ENCODE data around the gene DPP10. TPM values are rescaled to one million over a fixed set of nuclear protein-coding genes. Genes with fewer than 3 reads are reported as not detected.

Gene DPP10
- total RNA-seq, 4 donors from 2014 or later, result 1.9 to 8.3 (median 2.9) TPM

DNA sequence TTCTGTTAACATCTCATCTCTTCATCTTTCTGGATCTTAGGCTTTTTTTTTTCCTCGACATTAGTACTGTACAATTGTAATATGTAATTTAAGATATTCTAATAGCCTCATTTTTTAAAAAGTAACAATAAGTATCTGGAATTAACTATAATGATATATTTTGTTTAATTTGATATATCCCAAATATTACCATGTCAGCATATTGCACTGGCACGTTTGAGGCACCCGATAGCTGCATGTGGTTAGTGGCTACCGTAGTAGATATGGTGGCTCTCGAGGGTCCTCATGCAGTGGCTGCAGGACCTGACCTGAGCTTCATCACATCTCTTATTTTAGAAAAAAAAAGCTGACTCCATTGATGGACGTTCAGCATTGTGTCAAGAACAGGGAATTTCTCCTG lies 371.9 kb downstream of the DPP10 start:
- H3K9me3 ChIP-seq, result no peaks in the 10 kb centered on the region
- TF ChIP-seq POLR2A (IDR thresholded peaks at IDR 0.05), result no peak
- TF ChIP-seq, protein P1, sequence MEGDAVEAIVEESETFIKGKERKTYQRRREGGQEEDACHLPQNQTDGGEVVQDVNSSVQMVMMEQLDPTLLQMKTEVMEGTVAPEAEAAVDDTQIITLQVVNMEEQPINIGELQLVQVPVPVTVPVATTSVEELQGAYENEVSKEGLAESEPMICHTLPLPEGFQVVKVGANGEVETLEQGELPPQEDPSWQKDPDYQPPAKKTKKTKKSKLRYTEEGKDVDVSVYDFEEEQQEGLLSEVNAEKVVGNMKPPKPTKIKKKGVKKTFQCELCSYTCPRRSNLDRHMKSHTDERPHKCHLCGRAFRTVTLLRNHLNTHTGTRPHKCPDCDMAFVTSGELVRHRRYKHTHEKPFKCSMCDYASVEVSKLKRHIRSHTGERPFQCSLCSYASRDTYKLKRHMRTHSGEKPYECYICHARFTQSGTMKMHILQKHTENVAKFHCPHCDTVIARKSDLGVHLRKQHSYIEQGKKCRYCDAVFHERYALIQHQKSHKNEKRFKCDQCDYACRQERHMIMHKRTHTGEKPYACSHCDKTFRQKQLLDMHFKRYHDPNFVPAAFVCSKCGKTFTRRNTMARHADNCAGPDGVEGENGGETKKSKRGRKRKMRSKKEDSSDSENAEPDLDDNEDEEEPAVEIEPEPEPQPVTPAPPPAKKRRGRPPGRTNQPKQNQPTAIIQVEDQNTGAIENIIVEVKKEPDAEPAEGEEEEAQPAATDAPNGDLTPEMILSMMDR (IDR thresholded peaks at IDR 0.05), result no peak
- H3K27me3 ChIP-seq, result no peaks in the 10 kb centered on the region
- no peaks in the 10 kb centered on the region for H3K4me1 ChIP-seq
- DNase-seq, result no peak
- H3K36me3 ChIP-seq, result no peaks in the 10 kb centered on the region
- H3K27ac ChIP-seq, result no peak overlapping the region
- no peak overlapping the region for H3K4me3 ChIP-seq

DNA sequence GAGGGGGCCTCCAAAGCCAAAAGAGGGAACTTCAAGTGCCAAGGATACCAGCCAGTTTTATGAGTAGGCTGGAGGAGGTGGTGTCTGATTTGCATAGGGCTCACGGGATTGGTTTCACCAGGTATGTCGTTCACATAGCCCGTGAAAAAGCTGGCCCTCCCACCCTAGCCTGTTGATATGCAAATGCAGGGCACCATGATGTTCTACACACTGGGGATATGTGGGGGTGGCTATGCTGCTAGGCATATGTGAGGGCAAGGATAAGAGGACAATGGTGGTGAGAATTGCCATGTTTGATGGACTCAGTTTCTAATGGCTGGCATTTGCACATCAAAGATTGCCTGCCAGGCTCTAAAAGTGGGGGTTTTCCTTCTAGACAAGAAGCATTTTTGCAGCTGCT lies 378.6 kb downstream of the DPP10 start:
- no peaks in the 10 kb centered on the region for H3K4me1 ChIP-seq
- H3K36me3 ChIP-seq, result no peaks in the 10 kb centered on the region
- TF ChIP-seq, protein P1 (IDR thresholded peaks at IDR 0.05), result no peak
- no peak for TF ChIP-seq POLR2A (IDR thresholded peaks at IDR 0.05)
- no peak overlapping the region for H3K4me3 ChIP-seq
- H3K27me3 ChIP-seq, result no peaks in the 10 kb centered on the region
- no peaks in the 10 kb centered on the region for H3K9me3 ChIP-seq
- no peak overlapping the region for H3K27ac ChIP-seq
- DNase-seq, result no peak

DNA sequence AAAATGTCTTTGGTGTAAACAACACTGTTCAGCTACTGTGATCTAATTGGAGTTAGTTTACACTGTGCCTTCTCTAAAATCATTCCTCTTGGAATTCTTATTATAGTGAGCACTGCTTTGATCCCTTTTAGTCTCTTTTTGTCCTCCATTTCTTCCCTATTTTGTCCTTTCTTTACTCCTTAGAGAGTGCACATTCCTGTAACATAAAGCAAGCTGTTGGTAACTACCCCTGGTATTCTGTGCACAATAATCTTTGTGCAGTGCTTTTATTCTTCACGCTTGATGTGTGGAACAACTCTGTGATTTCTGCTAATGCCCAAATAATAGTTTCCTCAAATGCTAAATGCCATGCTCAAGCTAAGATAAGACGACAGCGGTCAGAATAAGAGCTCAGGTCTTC lies 401.5 kb downstream of the DPP10 start:
- H3K36me3 ChIP-seq, result no peaks in the 10 kb centered on the region
- DNase-seq, result no peak
- H3K9me3 ChIP-seq, result no peaks in the 10 kb centered on the region
- H3K4me3 ChIP-seq, result no peak overlapping the region
- H3K4me1 ChIP-seq, result no peaks in the 10 kb centered on the region
- TF ChIP-seq, protein P1 (IDR thresholded peaks at IDR 0.05), result no peak
- TF ChIP-seq POLR2A (IDR thresholded peaks at IDR 0.05), result no peak
- H3K27ac ChIP-seq, result no peak overlapping the region
- no peaks in the 10 kb centered on the region for H3K27me3 ChIP-seq

DNA sequence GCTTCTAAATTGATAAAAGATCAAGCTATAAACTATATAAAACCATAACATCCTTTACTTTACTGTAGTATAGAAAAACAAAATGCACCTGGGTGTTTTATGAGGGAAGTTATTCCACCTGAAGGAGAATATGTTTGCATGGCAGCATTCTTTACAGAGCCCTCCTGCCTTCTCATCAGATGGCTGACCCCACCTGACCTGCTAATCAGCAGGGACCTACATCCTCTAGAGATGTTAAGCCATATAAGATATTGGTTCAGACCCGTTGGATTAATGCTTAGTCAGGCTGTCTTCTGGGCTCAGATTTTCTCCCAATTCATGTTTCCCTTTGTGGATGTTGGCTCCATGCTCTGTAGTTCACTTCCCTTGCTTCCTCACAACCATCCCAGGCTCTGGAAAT lies 414.8 kb downstream of the DPP10 start:
- no peaks in the 10 kb centered on the region for H3K36me3 ChIP-seq
- H3K27me3 ChIP-seq, result no peaks in the 10 kb centered on the region
- no peak overlapping the region for H3K27ac ChIP-seq
- TF ChIP-seq, protein P1 (IDR thresholded peaks at IDR 0.05), result no peak
- TF ChIP-seq POLR2A (IDR thresholded peaks at IDR 0.05), result no peak
- H3K4me3 ChIP-seq, result no peak overlapping the region
- no peaks in the 10 kb centered on the region for H3K9me3 ChIP-seq
- no peaks in the 10 kb centered on the region for H3K4me1 ChIP-seq
- no peak for DNase-seq

DNA sequence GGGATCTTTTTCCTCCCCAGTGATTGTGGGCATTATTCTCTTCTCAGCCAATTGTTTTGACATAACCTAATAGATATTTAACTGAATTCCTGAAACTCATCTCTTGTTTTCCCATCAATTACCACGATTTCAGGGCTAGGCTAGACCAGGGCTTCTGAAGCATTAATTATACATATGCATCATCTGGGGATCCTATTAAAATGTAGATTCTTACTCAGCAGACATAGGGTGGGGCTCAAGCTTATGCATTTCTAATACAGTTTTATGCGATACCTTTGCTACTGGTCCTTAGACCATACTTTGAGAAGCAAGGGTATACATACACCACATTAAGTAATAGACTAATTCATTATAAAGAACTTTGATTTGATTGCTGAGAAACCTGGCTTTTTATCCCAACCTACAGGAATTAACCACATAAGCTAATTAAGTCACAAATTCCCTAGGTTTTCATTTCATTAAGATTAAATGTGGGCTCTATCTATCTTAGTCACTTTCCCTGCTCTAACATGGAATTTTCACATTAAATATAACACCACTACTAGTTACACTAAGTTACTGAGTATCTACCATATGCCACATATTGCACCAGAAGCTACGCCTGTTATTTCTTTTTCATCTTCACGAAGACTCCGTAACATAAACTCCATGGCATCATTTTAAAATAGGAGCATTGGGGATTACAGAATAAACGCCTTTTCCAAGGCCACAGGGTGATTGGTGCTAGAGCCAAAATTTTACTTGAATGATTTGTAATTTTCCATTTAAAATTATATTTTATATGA lies 417.5 kb downstream of the DPP10 start:
- Histone ChIP-seq H3K27me3 (no peaks in the 10 kb centered on the region), H3K36me3 (no peaks in the 10 kb centered on the region), H3K27ac (no peak overlapping the region), H3K4me1 (no peaks in the 10 kb centered on the region), H3K9me3 (no peaks in the 10 kb centered on the region), H3K4me3 (no peak overlapping the region)
- TF ChIP-seq, protein P1 (IDR thresholded peaks at IDR 0.05), result no peak
- no peak for TF ChIP-seq POLR2A (IDR thresholded peaks at IDR 0.05)
- no peak for DNase-seq
